K562 (cell line): Measurements from ENCODE around the gene CAPN7. TPM values are rescaled to one million over a fixed set of nuclear protein-coding genes. Genes with fewer than 3 reads are reported as not detected.

Experiments
- CBFA2T2 ChIP-seq: fragments of 450-650 bp; conservative IDR thresholded peaks from 2 replicates; pipeline ENCODE4 v1.6.1; 2017; ENCODE audit warnings: mild to moderate bottlenecking
- GATA2 ChIP-seq: sonication (generic); formaldehyde crosslinking; IDR thresholded peaks from 2 replicates; pipeline ENCODE4 v1.4.0; 2020; ENCODE audit warnings: mild to moderate bottlenecking, missing genetic modification reagents
- KDM1A ChIP-seq, 2 experiments: fragments of 450-650 bp; IDR thresholded peaks; 2 replicates each; pipeline ENCODE4 v1.6.1; 2016; ENCODE audit warnings: mild to moderate bottlenecking in 2 of 2
- NFRKB ChIP-seq: fragments of 450-650 bp; IDR thresholded peaks from 2 replicates; pipeline ENCODE4 v1.6.1; 2016; ENCODE audit warnings: low read depth
- RHOXF2B ChIP-seq: fragments of 250-450 bp; sonication (Bioruptor Pico); conservative IDR thresholded peaks from 2 replicates; pipeline ENCODE4 v1.5.1; 2021
- SMAD4 ChIP-seq: fragments of 250-450 bp; sonication (Bioruptor Pico); conservative IDR thresholded peaks from 2 replicates; pipeline ENCODE4 v1.8.0; 2021; ENCODE audit warnings: inconsistent platforms, mild to moderate bottlenecking, moderate library complexity
- TEAD4 ChIP-seq, 2 experiments: sonication (generic) in 1 of 2; formaldehyde crosslinking in 1 of 2; IDR thresholded peaks; 2 replicates each; pipeline versions ENCODE4 v1.6.1 to v1.8.0; 2012 to 2022; ENCODE audit warnings: borderline replicate concordance in 1 of 2, inconsistent platforms in 1 of 2, low read length in 1 of 2, mild to moderate bottlenecking in 1 of 2, missing genetic modification reagents in 1 of 2
- TFAM ChIP-seq: fragments of 250-450 bp; sonication (Bioruptor Pico); conservative IDR thresholded peaks from 2 replicates; pipeline ENCODE4 v1.5.0; 2021; ENCODE audit warnings: mild to moderate bottlenecking, moderate library complexity
- ZNF24 ChIP-seq: fragments of 450-650 bp; IDR thresholded peaks from 2 replicates; pipeline ENCODE4 v1.6.1; 2016
- polyA plus RNA-seq, 8 experiments: library from polyadenylated mRNA; depleted of rRNA in 4 of 8; stranded (reverse) in 5 of 8; unstranded in 3 of 8; fragments of >200 nt; fragmentation: Nextera tagmentation in 2 of 8; fragmentation: Illumina TruSeq in 1 of 8; extraction: Ambion mirVana in 2 of 8; extraction: Trizol in 1 of 8; gene quantifications; 2 replicates each; pipeline versions ENCODE4 v1.2.1 to v1.2.3, GENCODE V29; 2011 to 2014; ENCODE audit warnings: inconsistent platforms in 1 of 8, missing spikeins in 1 of 8
- total RNA-seq, 7 experiments: library from RNA; depleted of rRNA in 6 of 7; stranded (reverse); fragments of >200 nt in 6 of 7; fragmentation: Illumina TruSeq in 2 of 7; extraction: Trizol in 2 of 7; gene quantifications; 2 replicates each; pipeline versions ENCODE4 v1.2.1 to v1.2.3, GENCODE V29; 2011 to 2021; ENCODE audit warnings: low replicate concordance in 1 of 7
- TF ChIP-seq, protein P1 (sequence below): fragments of 250-450 bp; sonication (Bioruptor Pico); IDR thresholded peaks from 2 replicates; pipeline ENCODE4 v1.4.0; 2020; ENCODE audit warnings: mild to moderate bottlenecking, moderate library complexity, borderline replicate concordance
- TF ChIP-seq, protein P2 (sequence below): sonication (generic); formaldehyde crosslinking; IDR thresholded peaks from 2 replicates; pipeline ENCODE4 v1.8.1; 2023; ENCODE audit warnings: mild to moderate bottlenecking, missing genetic modification reagents, moderate library complexity

CAPN7 gene
- total and polyA plus RNA-seq, 9 of the 15 experiments (the other 6 are each of a cell fraction or from before 2014, with no cell fraction given) = 6.5 to 42.7 (median 32.7) TPM

DNA sequence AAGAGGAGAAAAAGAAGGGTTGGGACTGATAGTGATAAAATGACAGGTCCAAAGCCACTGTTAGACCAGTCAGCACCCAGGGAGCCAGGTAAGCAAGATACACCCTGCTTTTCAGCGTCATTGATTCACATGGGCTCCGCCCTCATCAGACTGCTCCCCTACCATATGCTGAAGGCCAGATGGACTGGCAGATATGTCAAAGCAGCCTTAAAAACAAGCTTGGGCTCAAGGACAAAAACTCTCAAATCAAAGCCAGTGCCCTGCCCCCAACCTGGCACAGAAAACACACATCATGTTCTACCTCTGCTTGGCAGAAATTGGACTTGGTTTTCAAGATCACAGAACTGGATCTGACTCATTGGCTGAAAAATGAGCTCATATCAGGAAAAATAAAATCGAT is 93.0 kb downstream of the CAPN7 start (continued):
- TF ChIP-seq KDM1A (IDR thresholded peaks at IDR 0.05) (peak; percentile 62 to 65; a peak in 3 of 4 replicates), TEAD4 (IDR thresholded peaks at IDR 0.05; ENCODE audit: low read length) (peak; percentile 52; the same call in 1 of the 2 replicates), TEAD4 (CRISPR knock-in tag; IDR thresholded peaks at IDR 0.05; ENCODE audit: borderline replicate concordance) (no peak), CBFA2T2 (peak; percentile 31; the same call in 1 of the 2 replicates), SMAD4 (0 out of 2 replicates have a peak, but pooled peaks have one; percentile 27), TFAM (CRISPR knock-in tag) (no peak), RHOXF2B (CRISPR knock-in tag) (no peak), NFRKB (no peak), ZNF24 (peak; percentile 66), GATA2 (CRISPR knock-in tag) (peak; percentile 53; the same call in 1 of the 2 replicates)
- TF ChIP-seq, protein P1, sequence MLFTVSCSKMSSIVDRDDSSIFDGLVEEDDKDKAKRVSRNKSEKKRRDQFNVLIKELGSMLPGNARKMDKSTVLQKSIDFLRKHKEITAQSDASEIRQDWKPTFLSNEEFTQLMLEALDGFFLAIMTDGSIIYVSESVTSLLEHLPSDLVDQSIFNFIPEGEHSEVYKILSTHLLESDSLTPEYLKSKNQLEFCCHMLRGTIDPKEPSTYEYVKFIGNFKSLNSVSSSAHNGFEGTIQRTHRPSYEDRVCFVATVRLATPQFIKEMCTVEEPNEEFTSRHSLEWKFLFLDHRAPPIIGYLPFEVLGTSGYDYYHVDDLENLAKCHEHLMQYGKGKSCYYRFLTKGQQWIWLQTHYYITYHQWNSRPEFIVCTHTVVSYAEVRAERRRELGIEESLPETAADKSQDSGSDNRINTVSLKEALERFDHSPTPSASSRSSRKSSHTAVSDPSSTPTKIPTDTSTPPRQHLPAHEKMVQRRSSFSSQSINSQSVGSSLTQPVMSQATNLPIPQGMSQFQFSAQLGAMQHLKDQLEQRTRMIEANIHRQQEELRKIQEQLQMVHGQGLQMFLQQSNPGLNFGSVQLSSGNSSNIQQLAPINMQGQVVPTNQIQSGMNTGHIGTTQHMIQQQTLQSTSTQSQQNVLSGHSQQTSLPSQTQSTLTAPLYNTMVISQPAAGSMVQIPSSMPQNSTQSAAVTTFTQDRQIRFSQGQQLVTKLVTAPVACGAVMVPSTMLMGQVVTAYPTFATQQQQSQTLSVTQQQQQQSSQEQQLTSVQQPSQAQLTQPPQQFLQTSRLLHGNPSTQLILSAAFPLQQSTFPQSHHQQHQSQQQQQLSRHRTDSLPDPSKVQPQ (CRISPR knock-in tag) = no peak
- TF ChIP-seq, protein P2, sequence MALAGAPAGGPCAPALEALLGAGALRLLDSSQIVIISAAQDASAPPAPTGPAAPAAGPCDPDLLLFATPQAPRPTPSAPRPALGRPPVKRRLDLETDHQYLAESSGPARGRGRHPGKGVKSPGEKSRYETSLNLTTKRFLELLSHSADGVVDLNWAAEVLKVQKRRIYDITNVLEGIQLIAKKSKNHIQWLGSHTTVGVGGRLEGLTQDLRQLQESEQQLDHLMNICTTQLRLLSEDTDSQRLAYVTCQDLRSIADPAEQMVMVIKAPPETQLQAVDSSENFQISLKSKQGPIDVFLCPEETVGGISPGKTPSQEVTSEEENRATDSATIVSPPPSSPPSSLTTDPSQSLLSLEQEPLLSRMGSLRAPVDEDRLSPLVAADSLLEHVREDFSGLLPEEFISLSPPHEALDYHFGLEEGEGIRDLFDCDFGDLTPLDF = 0 out of 2 replicates have a peak, but pooled peaks have one; percentile 25
